NCI-H226 (cell line): Measurements from ENCODE around the gene STOM.

Source experiments
- DNase-seq: peaks from one replicate; pipeline ENCODE4 v3.0.0-alpha.2; 2015

Gene STOM

GRCh38 chr9:121318631-121319382 lies 51.2 kb downstream of the STOM start:
- no peak for DNase-seq

GRCh38 chr9:121317737-121318630 lies 52.1 kb downstream of the STOM start:
- no peak for DNase-seq

DNA sequence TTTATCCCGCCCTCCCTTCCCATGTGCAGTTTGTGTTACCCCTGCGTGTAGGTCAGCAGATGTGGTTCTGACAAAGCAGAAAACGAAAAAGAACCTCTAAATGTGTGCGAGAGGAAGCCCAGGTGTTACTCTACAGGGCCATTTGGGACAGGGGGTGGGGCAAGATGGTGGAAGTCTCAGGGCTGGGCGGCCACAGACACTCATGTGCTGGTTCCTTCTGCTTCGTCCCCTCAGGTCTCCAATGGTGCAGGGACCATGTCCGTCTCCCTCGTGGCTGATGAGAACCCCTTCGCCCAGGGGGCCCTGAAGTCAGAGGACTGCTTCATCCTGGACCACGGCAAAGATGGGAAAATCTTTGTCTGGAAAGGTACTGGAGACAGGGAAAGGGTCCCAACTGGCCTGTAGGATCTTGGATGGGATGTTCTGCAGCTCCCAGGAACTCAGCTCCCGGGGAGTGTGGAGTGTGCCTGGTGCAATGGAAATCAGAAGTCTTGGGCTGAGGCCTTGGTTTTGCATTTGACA lies 53.1 kb downstream of the STOM start:
- no peak for DNase-seq

GRCh38 chr9:121316378-121316777 lies 53.7 kb downstream of the STOM start:
- DNase-seq, result no peak

GRCh38 chr9:121313458-121314152 lies 56.4 kb downstream of the STOM start:
- no peak for DNase-seq

GRCh38 chr9:121312169-121312568 lies 57.9 kb downstream of the STOM start:
- DNase-seq, result no peak

DNA sequence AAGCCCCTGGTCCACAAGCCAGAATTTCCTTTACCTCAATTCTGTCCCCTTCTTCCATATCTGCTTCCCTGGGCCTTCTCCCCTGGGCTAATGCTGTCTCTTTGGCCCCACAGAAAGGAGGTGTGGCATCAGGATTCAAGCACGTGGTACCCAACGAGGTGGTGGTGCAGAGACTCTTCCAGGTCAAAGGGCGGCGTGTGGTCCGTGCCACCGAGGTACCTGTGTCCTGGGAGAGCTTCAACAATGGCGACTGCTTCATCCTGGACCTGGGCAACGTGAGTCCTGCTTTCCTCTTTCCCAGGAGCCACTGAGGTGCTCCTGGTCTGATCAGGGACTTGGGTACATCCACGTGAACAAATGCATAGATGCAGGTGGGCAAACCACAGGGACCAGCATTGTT lies 59.5 kb downstream of the STOM start:
- no peak for DNase-seq

DNA sequence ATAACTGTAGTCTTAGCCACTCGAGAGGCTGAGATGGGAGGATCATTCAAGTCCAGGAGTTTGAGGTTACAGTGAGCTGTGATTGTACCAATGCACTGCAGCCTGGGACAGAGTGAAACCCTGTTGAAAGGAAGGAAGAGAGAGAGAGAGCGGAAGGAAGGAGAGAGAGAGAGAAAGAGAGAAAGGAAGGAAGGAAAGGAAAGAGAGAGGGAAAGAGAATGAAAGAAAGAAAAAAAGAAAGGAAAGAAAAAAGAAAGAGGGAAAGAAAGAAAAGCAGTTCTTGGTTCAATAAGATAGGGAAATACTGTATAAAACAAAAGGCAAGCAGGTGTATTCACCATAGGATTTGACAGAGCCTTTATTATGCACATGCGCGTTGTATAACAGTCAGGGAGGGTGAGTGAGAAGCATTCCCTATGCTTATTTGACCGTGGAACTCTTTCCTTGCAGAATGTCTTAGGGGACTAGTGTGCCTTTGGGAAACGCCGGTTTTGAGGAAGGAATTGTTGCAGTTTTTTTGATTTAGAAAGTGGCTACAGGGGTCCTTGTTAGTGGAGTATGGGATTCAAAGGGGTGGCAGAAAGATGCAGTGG lies 60.1 kb downstream of the STOM start:
- no peak for DNase-seq

- no peak for DNase-seq
Measured at GRCh38 chr9:121309171-121309570, 60.9 kb downstream of the STOM start.

DNA sequence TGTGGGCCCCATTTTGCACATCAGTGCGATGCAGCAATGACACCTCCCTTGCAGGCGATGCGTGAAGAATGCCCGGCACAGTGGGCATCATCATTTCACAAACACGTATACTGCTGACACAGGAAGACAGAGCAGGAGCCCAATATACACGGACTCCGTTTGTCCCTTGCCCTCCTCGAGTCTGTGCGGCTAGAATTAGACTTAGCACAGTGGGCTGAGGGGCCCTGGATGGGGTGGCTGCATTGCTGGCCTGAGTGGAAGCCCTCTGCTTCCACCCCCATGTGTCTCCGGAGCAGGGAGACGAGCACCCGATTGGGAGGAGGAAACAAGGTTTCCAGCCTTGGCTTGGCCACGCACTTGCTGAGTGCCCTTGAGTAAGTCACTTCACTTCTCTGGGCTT lies 61.3 kb downstream of the STOM start:
- no peak for DNase-seq

GRCh38 chr9:121307976-121308375 lies 62.1 kb downstream of the STOM start:
- DNase-seq, result no peak

DNA sequence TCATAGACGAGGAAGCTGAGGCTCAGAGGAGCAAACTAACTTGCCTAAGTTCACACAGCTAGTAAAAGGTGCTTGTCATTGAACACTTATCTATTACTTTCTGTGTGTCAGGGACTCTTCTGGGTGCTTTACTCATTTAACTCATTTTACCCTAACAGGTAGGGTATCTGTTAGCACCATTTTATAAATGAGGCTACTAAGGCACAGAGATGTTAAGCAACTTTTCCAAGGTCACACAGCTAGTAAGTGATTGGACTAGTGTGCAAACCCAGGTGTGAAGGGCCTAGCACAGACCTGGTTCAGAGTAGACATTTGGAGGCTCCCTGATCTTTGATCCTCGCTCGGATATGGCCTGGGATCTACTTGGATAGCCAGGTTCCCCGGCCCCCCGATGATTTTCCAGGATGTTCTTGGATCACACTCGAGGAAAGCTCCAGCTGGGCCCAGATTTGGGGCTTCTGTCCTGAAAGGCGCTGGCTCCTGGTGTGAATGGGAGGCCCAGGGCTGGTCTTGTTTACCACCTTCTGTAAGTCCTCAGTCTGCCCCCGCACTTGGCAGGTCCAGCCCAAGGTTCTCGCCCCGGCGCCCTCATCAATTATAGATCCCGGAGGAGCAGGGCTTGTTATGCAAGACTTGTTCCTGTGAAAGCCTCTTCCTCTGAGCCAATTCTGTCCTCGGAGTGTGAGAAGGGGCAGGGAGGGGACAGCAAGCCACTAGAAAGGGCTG lies 64.6 kb downstream of the STOM start:
- no peak for DNase-seq

DNA sequence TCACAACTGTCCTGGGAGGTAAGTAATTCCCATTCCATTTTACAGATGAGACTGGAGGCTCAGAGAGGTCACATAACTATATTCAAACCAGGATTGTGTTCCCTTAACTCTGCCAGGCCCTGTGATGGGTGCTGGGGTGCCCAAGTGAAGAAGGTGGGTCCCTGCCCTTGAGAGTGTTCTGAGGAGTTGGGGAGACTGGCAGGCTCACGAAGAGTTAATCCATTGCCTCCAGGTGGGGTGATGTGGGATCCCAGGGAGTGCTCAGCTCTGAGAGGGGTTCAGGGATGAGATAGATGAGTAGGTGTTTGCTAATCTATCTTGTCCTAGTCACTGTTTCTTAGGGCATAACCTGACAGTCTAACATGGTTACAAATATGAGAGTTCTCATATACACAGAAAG lies 65.3 kb downstream of the STOM start:
- DNase-seq, result no peak

GRCh38 chr9:121303456-121304451 lies 66.3 kb downstream of the STOM start:
- no peak for DNase-seq

- no peak for DNase-seq
Measured at GRCh38 chr9:121302786-121303185, 67.3 kb downstream of the STOM start.

DNA sequence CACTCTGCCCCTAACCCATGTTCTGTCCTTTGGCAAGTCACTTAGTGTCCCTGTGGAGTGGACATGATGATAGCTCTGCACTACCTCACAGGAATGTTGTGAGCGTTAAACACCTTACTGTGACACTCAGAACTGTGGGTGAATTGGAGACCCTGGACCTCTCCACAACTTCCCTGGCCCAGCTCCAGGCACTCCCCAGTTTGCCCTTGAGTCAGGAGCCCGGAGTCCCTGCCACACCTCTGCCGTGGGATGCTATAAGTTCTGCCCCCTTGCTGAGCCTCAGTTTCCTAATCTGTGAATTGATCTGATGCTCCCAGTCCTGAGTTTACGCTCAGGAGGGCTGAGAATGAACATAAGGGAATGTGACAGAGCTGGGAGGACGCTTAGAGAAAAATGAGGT lies 67.7 kb downstream of the STOM start:
- no peak for DNase-seq

GRCh38 chr9:121301881-121302286 lies 68.2 kb downstream of the STOM start:
- DNase-seq, result no peak

DNA sequence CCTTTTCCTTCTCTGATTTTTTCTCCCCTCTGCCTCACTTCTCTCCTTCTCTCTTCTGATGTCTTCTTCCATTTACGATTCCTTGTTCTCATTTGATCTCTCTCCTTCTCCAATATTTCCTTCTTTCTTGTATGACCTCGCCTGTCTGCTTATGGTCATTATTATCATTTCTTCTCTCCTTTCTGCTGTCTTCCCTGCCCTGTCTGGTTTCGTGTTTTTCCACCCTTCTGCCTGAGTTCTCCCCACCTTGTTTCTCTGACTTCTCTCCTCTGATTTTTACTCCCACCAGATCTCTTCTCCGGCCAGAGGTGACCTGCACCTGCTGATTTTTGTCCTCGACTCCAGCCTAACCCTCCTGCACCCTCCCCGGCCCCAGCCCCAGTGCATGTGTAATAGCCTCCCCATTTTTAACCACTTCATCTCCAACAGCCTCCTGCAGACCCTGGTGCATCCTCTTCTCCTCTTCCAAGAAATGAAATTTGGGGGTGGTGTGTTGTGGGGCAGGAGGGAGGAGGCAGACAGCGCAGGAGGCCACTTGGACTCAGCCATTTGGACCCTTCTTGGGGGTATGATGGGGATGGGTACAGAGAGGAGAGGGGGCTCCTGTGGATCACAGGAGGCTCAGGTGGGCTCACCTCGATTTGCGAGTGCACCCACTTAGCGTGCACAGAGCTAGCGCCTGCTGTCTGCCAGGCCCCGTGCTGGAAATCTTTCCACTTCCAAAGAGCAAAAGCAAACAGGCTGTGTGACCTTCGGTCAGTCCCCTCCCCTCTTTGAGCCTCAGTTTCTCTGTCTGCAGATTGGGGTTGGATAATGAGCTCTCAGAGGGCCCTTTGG lies 69.5 kb downstream of the STOM start:
- no peak for DNase-seq

GRCh38 chr9:121299467-121300282 lies 70.4 kb downstream of the STOM start:
- DNase-seq, result no peak
